Astrocyte (in vitro differentiated cells and primary cell): Measurements from ENCODE around the gene LEMD2.

Experiments used
- CTCF ChIP-seq: IDR thresholded peaks from 2 replicates; pipeline ENCODE4 v1.5.1; 2011; ENCODE audit warnings: low read depth, mild to moderate bottlenecking, inconsistent platforms, low read length, moderate library complexity; ENCODE audit not compliant: insufficient read depth
- EZH2 ChIP-seq: IDR thresholded peaks from 2 replicates; pipeline ENCODE4 v1.6.1; 2012; ENCODE audit warnings: mild to moderate bottlenecking, low read length, inconsistent platforms; ENCODE audit not compliant: insufficient read depth

DNA sequence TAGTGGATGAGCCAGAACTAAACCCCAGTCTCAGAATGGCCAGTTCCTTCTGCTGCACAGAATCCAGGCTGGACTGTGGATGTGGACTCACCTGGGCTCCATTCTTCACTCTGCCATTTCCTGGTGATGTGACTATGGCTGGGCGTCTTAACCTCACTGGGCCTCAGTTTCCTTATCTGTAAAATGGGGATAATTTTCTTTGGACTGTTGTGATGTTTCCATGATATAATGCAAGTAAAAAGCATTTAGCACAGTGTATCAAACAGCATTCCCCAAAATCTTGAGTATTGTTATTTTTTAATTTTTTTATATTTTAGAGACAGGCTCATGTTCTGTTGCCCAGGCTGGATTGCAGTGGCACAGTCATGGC lies 36.3 kb downstream of the LEMD2 start:
- TF ChIP-seq EZH2 (no peak), CTCF (no peak)
